Right lobe of liver (tissue), 4 donors: ENCODE data around the gene CDK11A.
"Not testable (repeated sequence)": the region's sequence is repeated elsewhere in the genome, so short reads cannot be mapped to it uniquely, and the experiment has no call there.

Experiments
- CTCF ChIP-seq, 4 donors: fragments of 200-600 bp in 3 of 4; fragments of 450-650 bp in 1 of 4; IDR thresholded peaks; one replicate each; pipeline versions ENCODE4 v1.5.1 to v1.8.0; 2016 to 2022; ENCODE audit warnings: antibody characterized with exemption in 4 of 4, mild to moderate bottlenecking in 2 of 4
- POLR2A ChIP-seq: fragments of 450-650 bp; IDR thresholded peaks from one replicate; pipeline ENCODE4 v1.6.1; 2017; ENCODE audit warnings: antibody characterized with exemption, mild to moderate bottlenecking
- donor health status: DM: no; HTN: no; CAD: no.
- donor health status: DM: no; HTN: no; CAD: no.
- donor health status: DM: no; HTN: yes; CAD: no.

DNA sequence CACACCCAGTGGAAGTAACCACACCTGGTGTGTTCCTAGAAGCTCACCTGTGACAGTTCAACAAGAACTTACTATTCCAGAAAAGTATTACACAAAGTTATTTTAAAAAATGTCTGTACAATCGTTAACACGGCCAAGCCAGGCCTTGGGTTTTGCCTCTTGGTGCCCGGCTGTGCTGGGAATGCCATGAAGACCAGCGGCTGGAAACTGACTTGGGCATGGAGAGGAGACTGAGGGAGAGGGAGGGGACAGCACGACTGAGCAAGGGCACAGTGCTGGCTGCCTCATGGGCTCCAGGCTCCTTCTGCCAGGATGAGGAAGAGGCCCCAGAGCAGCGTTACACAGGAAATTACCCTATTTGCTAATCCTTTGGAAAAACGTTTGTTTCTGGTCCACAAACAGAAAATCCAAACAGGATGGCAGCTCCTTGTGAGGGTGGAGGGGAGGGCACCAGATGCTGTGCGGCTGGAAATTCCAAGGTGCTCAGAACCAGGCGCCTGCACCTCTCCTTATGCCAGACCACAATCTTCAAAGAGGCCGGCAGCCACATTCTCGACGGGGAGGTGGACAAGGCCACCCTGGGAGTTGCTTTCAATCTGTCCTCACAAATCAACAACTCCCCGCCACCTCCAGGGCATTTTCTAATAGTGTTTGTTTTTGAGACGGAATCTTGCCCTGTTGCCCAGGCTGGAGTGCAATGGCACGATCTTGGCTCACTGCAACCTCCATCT is 61.2 kb downstream of the CDK11A start:
- not testable (repeated sequence) for TF ChIP-seq CTCF (IDR thresholded peaks at IDR 0.05); POLR2A
